Osteoblast (primary cell): ENCODE results near the gene PDE10A. TPM values are rescaled to one million over a fixed set of nuclear protein-coding genes. Genes with fewer than 3 reads are reported as not detected.

ENCODE experiments used
- DNase-seq: peaks from one replicate; pipeline ENCODE4 v3.0.0; 2011; ENCODE audit warnings: low spot score, mixed read lengths; ENCODE audit not compliant: insufficient read length; ENCODE audit errors: missing footprints
- H2AFZ ChIP-seq: 2 replicates; pipeline ENCODE4 v1.6.0; 2011; ENCODE audit warnings: mild to moderate bottlenecking, low read length
- H3K27ac ChIP-seq: 2 replicates; pipeline ENCODE4 v1.5.1; 2011; ENCODE audit warnings: mild to moderate bottlenecking, low read depth, low read length, moderate library complexity
- H3K27me3 ChIP-seq: 2 replicates; pipeline ENCODE4 v1.6.0; 2012; ENCODE audit warnings: mild to moderate bottlenecking, control low read depth, inconsistent platforms, low read length, moderate library complexity; ENCODE audit not compliant: insufficient read depth
- H3K36me3 ChIP-seq: 2 replicates; pipeline ENCODE4 v1.5.1; 2011; ENCODE audit warnings: mild to moderate bottlenecking, low read length, control low read depth, moderate library complexity; ENCODE audit not compliant: insufficient read depth
- H3K4me1 ChIP-seq: 2 replicates; pipeline ENCODE4 v1.5.1; 2011; ENCODE audit warnings: mild to moderate bottlenecking, low read length, control low read depth, moderate library complexity; ENCODE audit not compliant: insufficient read depth
- H3K4me2 ChIP-seq: 2 replicates; pipeline ENCODE4 v1.6.0; 2011; ENCODE audit warnings: mild to moderate bottlenecking, low read length; ENCODE audit not compliant: insufficient read depth
- H3K4me3 ChIP-seq: fragments of 200-600 bp; sonication (generic); 3 replicates; pipeline ENCODE4 v1.5.1; 2012; ENCODE audit warnings: mild to moderate bottlenecking, low read length, inconsistent platforms; ENCODE audit not compliant: insufficient read depth
- H3K79me2 ChIP-seq: 2 replicates; pipeline ENCODE4 v1.6.0; 2012; ENCODE audit warnings: mild to moderate bottlenecking, low read length, control low read depth, inconsistent platforms; ENCODE audit not compliant: insufficient read depth
- H3K9me3 ChIP-seq: 2 replicates; pipeline ENCODE4 v1.5.1; 2011; ENCODE audit warnings: low read depth, low read length, control low read depth
- H4K20me1 ChIP-seq: 2 replicates; pipeline ENCODE4 v1.6.0; 2012; ENCODE audit warnings: mild to moderate bottlenecking, low read length, control low read depth; ENCODE audit not compliant: insufficient read depth
- CTCF ChIP-seq: IDR thresholded peaks from 2 replicates; pipeline ENCODE4 v1.5.1; 2011; ENCODE audit warnings: mild to moderate bottlenecking, low read depth, low read length, moderate library complexity; ENCODE audit errors: extremely low read depth
- total RNA-seq: library from RNA; depleted of rRNA; stranded (reverse); fragments of >200 nt; gene quantifications from 2 replicates; pipeline ENCODE4 v1.2.3, GENCODE V29; 2012

Gene PDE10A
- 3.3 and 3.5 TPM in 2 replicates for total RNA-seq

GRCh38 chr6:165662749-165663376 is at the start of gene PDE10A:
Gene PDE10A (minus strand): TSS chr6:165663241. CDS start chr6:165662811, 430 bp downstream.
- H3K36me3 ChIP-seq = no peaks in the 10 kb centered on the region
- peak; percentile 94 for DNase-seq
- TF ChIP-seq CTCF = no peak
- no peaks in the 10 kb centered on the region for H3K4me1 ChIP-seq
- peak within 1 kb of the TSS; percentile 78 for H3K4me2 ChIP-seq
- H3K27ac ChIP-seq = no peak within 1 kb of the TSS
- no peak within 1 kb of the TSS for H2AFZ ChIP-seq
- no peaks in the 10 kb centered on the region for H3K9me3 ChIP-seq
- H3K4me3 ChIP-seq = peak within 1 kb of the TSS; percentile 64
- no peaks in the 10 kb centered on the region for H3K79me2 ChIP-seq
- H3K27me3 ChIP-seq = peaks cover 63% of the 10 kb centered on the region
- H4K20me1 ChIP-seq = no peaks in the 10 kb centered on the region

- no peak for DNase-seq
- Histone ChIP-seq H3K4me2 (no peak overlapping the region), H2AFZ (no peak overlapping the region), H3K27me3 (peaks cover under 1% of the 10 kb centered on the region), H3K4me1 (no peaks in the 10 kb centered on the region), H3K9me3 (no peaks in the 10 kb centered on the region), H3K4me3 (no peak overlapping the region), H4K20me1 (no peaks in the 10 kb centered on the region), H3K36me3 (no peaks in the 10 kb centered on the region), H3K79me2 (no peaks in the 10 kb centered on the region), H3K27ac (no peak overlapping the region)
- no peak for TF ChIP-seq CTCF
These were observed 46.0 kb upstream of the PDE10A start for GRCh38 chr6:165708985-165709576.

GRCh38 chr6:165707067-165707853 is 44.2 kb upstream of the PDE10A start:
- no peak for DNase-seq
- Histone ChIP-seq H3K27ac (no peak overlapping the region), H4K20me1 (no peaks in the 10 kb centered on the region), H3K4me3 (no peak overlapping the region), H3K27me3 (no peaks in the 10 kb centered on the region), H2AFZ (no peak overlapping the region), H3K9me3 (no peaks in the 10 kb centered on the region), H3K4me2 (no peak overlapping the region), H3K36me3 (no peaks in the 10 kb centered on the region), H3K79me2 (no peaks in the 10 kb centered on the region), H3K4me1 (no peaks in the 10 kb centered on the region)
- no peak for TF ChIP-seq CTCF

GRCh38 chr6:165705941-165706340 is 42.9 kb upstream of the PDE10A start:
- Histone ChIP-seq H3K9me3 (no peaks in the 10 kb centered on the region), H3K4me2 (no peak overlapping the region), H3K27me3 (no peaks in the 10 kb centered on the region), H3K36me3 (no peaks in the 10 kb centered on the region), H2AFZ (no peak overlapping the region), H3K4me1 (no peaks in the 10 kb centered on the region), H3K79me2 (no peaks in the 10 kb centered on the region), H4K20me1 (no peaks in the 10 kb centered on the region), H3K4me3 (no peak overlapping the region), H3K27ac (no peak overlapping the region)
- no peak for DNase-seq
- no peak for TF ChIP-seq CTCF
